Activated CD4-positive, CD25-positive, alpha-beta regulatory T cell treated with anti-CD3 and anti-CD28 coated beads, Interleukin-2, amount 50 U/mL, for 16 hours (primary cell): ENCODE results near the gene GBP7.
"Not testable (repeated sequence)": the region's sequence is repeated elsewhere in the genome, so short reads cannot be mapped to it uniquely, and the experiment has no call there.

Experiments used
- DNase-seq: peaks from one replicate; pipeline ENCODE4 v3.0.0-alpha.2; 2020; ENCODE audit warnings: low read depth, low spot score

The GBP7 gene, protein sequence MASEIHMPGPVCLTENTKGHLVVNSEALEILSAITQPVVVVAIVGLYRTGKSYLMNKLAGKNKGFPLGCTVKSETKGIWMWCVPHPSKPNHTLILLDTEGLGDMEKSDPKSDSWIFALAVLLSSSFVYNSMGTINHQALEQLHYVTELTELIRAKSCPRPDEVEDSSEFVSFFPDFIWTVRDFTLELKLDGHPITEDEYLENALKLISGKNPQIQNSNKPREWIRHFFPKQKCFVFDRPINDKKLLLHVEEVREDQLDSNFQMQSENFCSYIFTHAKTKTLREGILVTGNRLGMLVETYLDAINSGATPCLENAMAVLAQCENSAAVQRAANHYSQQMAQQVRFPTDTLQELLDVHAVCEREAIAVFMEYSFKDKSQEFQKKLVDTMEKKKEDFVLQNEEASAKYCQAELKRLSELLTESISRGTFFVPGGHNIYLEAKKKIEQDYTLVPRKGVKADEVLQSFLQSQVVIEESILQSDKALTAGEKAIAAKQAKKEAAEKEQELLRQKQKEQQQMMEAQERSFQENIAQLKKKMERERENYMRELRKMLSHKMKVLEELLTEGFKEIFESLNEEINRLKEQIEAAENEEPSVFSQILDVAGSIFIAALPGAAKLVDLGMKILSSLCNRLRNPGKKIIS

GRCh38 chr1:89175601-89176256 lies at the start of gene GBP7:
Gene GBP7, minus strand, starts transcription at chr1:89176003. Its CDS starts 4,068 bp downstream, at chr1:89171935.
- DNase-seq: no peak

DNA sequence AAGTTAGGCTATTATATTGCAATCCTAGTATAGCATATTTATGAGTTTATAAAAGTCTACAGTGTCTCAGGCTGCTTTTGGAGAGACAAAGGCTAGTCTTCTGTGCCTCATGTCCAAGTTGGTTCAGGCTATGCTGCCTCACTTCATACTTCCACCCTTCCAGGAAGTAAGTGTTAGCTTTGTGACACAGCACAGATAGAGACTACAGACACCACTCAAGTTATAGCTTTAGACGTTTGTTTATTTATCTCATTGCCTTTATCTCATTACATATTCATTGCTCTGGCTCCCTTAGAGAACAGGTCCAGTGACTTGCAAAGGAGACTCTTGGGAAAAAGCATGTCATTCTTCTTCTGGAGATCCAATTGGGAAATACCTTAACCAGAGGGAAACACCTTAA lies 45.5 kb upstream of the GBP7 start:
- no peak for DNase-seq

GRCh38 chr1:89219851-89220250 lies 44.0 kb upstream of the GBP7 start:
- not testable (repeated sequence) for DNase-seq

GRCh38 chr1:89218941-89219340 lies 43.1 kb upstream of the GBP7 start:
- DNase-seq: not testable (repeated sequence)

DNA sequence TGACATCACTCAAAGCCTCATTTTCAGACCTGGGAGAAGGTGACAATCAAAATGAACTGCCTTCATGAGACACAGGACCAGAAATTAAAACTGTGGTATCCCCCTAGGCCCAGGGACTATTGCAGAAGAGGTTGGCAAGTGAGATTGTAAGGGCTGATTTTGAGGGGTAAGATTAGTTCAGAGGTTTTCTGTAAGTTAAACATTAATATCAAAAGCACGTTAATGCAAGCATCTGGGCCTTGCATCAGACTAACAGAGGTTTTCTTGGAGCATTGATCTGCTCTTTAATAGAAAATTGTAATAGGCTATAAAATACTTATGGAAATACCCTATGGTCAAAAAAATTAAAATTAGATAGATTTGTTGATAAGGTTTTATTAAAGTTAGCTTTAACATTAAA lies 37.5 kb upstream of the GBP7 start:
- no peak for DNase-seq

- DNase-seq: no peak
Observed at GRCh38 chr1:89211035-89211634, 35.3 kb upstream of the GBP7 start.

DNA sequence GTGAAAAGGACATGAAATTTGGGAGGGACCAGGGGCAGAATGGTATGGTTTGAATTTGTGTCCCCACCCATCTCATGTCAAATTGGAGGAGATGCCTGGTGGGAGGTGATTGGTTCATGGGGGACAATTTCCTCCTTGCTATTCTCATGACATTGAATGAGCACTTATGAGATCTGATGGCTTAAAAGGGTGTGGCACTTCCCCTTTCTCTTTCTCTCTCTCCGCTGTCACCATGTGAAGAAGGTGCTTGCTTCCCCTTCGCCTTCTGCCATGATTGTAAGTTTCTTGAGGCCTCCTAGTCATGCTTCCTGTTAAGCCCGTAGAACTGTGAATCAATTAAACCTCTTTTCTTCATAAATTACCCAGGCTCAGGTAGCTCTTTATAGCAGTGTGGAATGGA lies 30.6 kb upstream of the GBP7 start:
- no peak for DNase-seq

GRCh38 chr1:89203166-89203565 lies 27.4 kb upstream of the GBP7 start:
- no peak for DNase-seq

DNA sequence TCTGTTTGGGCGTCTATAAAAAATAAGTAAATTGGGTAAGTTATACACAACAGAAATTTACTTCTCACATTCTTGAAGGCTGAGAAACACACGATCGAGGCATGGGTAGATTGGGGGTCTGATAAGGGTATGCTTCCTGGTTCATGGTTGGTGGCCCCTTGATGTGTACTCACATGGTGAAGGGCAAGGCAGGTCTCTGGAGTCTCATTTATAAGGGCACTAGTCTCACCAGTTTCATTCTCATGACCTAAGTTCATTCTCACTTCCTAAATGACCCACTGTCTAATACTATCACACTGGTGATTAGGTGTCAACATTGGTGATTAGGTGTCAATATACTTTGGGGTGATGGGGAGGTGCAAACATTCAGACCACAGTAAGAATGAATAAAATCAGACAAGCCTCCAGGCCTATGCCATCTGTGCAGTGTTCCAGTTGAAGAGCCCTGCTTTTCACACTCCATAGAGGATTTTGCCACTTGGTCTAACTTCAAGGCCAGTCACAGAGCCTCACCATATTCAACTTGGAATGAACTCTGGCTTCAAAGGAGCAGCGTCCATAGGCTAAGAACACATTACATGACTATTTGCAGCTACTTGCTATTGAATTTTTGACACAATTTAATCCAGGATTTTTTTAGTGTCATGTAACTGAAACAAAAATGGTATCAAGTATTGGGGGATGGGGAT lies 25.4 kb upstream of the GBP7 start:
- no peak for DNase-seq

DNA sequence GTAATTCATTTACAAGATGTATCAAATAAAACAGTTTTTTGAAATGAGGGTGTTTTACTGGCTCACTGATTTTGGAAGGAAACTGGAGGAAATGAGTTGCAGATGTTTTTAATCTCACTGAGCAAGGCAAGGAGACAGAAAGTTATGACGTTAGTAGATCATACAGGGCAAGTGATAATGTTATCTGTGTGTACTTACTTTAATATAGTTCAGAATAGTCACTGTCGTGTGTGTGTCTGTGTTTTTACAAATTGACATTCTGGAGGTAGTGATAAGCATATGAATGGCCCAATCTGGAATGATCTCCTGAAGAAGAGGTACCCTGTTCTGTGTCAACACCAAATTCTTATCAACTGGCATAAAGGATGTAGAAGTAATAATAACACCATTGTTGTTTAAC lies 24.9 kb upstream of the GBP7 start:
- no peak for DNase-seq

- DNase-seq: no peak
Observed at GRCh38 chr1:89199525-89200031, 23.8 kb upstream of the GBP7 start.

DNA sequence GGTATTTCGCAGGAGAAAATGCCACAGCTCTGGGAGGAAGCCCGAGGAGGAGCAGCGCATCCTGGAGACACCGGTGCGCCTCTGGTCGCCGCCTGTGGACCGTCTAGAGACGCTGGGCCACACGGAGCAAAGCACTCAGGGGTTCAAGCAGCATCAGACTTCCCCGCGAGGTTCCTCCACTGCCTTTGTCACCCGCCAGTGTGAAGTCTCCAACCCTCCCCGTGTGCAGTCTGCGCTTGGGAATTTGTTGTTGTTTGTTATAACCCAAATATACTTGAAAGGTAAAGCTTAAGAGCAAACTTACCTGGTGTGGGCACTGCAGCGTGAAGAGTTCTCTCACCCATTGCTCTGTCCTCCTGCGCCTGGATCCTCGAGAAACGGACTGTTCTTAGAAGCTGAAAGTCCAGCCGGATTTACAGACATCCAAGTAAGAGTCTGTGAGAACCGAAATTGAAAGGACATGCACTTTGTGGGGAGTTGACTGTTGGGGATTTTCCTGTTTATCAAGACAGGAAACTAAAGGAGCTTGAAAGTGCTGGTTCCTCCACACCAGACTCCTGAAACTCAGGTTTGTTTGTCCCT lies 22.8 kb upstream of the GBP7 start, which contains the start of gene GBP4:
Gene GBP4 (minus strand): TSS at position 452 of the 582 bp plus-strand sequence. CDS start 108 bp downstream, at position 344.
- DNase-seq: peak; percentile 6

DNA sequence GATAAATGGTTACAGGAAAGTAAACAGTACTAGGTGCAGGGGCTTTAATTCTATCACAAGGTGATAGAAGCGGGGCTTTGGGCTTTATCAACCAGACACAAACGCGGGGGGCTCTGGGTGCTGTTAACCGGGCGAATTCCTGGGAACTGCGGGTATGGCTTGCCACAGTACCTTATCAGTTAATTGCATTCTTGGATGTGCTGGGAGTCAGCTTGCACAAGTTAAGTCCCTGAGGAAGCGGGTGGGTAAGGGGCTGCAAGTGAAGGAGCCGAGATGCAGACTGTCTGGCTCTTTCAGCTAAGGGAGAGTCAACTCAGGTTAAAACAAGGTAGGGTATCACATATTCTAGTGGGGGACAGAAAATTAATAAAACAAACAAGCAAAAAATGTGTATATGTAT lies 22.3 kb upstream of the GBP7 start:
- DNase-seq: no peak

GRCh38 chr1:89195476-89195875 lies 19.7 kb upstream of the GBP7 start:
- DNase-seq: no peak

- DNase-seq: no peak
Observed at GRCh38 chr1:89191314-89191713, 15.5 kb upstream of the GBP7 start.

- DNase-seq: no peak
Observed at GRCh38 chr1:89190017-89190416, 14.2 kb upstream of the GBP7 start.

DNA sequence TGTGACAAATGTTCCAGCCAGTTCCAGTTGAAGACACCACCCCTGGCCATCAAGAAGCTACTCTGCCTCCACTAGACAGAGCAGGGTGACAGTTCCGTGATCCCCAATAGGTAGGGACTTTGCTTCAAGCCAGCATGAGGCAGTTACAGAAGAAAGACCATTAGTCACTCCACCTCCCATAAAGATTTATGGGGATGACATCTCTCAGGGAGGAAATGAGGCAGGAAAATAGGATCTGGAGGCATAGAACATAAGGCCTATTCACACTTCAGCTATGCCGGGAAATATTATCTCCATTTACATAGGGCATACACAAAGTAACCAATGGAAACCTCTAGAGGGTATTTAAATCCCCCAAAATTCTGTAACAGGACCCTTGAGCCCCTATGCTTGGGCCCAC lies 3.5 kb upstream of the GBP7 start:
- no peak for DNase-seq

DNA sequence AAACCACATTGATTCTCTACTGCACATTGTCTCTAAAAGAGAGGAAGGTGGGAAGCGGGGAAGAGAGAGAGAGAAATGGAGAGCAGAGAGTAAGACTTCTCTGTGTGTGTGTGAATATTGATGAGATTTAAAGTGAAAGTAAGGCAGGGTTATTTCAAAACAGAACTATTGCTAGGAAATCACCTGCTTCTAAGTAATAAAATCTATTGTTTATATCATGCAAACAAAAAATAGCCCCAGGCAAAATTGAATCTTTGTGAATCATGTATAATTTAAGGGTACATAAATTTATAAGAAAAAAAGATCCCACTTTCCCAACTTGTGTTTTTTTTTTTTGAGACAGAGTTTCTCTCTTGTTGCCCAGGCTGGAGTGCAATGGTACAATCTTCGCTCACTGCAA lies 1.2 kb upstream of the GBP7 start:
- DNase-seq: no peak

DNA sequence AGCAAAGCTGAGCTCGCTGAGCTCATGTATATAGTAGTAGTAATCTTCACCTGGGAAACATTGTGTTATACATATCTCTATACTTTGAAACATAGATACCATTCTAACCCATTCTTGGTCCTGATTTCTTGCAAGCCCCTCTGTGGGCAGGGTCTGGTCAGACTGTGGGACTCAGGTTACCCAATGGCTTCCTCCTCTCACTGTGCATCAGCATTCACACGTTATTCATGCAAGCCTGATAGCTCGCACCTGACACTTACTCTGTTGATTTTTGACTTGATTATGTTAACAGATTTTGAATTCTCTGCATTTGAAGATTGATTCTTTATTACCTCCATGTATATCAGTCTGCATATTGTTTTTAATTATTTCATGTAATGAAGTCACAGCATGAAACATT lies 1.3 kb downstream of the GBP7 start:
- DNase-seq: no peak

DNA sequence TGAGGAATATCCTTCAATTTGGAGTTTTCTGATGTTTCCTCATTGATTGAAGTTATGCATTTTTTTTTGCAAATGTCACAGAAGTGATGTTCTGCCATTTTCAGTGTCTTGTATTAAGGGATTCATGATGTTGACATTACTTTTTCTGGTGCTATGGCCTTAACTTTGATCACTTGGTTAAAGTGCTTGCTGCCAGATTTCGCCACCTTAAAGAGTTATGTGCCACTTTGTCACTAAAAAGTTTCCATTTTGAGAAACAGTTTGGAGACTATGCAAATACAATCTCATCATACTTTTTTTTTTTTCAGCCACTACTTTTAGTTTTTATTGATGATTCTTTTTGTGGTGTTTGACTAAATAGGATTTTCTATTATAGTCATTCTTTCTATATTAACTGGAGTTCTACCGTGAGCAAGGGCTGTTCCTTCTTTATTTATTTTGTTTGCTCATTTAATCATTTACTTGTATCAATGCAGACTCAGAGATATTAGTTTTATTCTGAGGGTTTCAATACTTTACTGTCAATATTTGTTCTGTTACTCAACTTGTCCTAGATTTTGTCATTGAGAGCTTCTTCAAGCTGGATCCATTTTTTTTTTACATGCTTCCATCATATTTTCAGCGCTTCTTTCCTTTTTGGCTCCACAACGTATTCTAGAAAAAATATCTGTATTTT lies 3.2 kb downstream of the GBP7 start:
- DNase-seq: no peak

DNA sequence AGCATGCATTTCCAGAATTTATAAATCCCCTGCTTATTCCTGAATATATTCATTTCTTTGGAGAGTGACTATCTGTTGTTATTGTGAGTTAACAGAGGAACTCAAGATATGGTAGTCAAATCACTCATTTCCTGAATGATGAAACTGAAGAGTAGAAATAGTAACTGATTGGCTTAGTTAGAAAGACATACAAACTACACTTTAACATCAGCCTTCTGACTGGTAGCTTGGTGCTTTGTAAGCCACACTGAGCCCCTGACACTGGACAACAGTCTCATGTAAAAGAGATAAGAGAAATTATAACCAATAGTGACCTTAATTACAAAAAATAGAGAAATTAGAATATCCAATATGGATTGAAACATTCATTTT lies 4.8 kb downstream of the GBP7 start:
- DNase-seq: no peak
